Central memory CD8-positive, alpha-beta T cell (primary cell): ENCODE data around the gene DCBLD2.

Experiments
- ATAC-seq: fragments of 150-1000 bp; cut with Tn5 transposase; replicated peaks from 2 replicates; pipeline ENCODE4 v1.10.0; 2022; ENCODE audit warnings: mild to moderate bottlenecking, moderate FRiP score, moderate number of reproducible peaks; ENCODE audit not compliant: poor library complexity, severe bottlenecking; ENCODE audit errors: extremely low read depth
- DNase-seq, 2 donors: peaks; one replicate each; pipeline ENCODE4 v3.0.0; 2021; ENCODE audit warnings: low spot score in 2 of 2
- H3K27ac Mint-ChIP-seq: one replicate; pipeline ENCODE4 v1.8.0; 2022; ENCODE audit warnings: low read depth, mild to moderate bottlenecking, moderate library complexity, mixed read lengths
- H3K27me3 Mint-ChIP-seq: one replicate; pipeline ENCODE4 v1.8.0; 2022; ENCODE audit warnings: mixed read lengths
- H3K36me3 Mint-ChIP-seq: one replicate; pipeline ENCODE4 v1.8.0; 2022; ENCODE audit warnings: mild to moderate bottlenecking, moderate library complexity, mixed read lengths; ENCODE audit not compliant: insufficient read depth
- H3K4me1 Mint-ChIP-seq: one replicate; pipeline ENCODE4 v1.8.0; 2022; ENCODE audit warnings: mixed read lengths
- H3K4me3 Mint-ChIP-seq: one replicate; pipeline ENCODE4 v1.8.0; 2022; ENCODE audit warnings: mild to moderate bottlenecking, moderate library complexity, mixed read lengths
- H3K9me3 Mint-ChIP-seq: one replicate; pipeline ENCODE4 v1.8.0; 2022; ENCODE audit warnings: mixed read lengths

Gene DCBLD2

DNA sequence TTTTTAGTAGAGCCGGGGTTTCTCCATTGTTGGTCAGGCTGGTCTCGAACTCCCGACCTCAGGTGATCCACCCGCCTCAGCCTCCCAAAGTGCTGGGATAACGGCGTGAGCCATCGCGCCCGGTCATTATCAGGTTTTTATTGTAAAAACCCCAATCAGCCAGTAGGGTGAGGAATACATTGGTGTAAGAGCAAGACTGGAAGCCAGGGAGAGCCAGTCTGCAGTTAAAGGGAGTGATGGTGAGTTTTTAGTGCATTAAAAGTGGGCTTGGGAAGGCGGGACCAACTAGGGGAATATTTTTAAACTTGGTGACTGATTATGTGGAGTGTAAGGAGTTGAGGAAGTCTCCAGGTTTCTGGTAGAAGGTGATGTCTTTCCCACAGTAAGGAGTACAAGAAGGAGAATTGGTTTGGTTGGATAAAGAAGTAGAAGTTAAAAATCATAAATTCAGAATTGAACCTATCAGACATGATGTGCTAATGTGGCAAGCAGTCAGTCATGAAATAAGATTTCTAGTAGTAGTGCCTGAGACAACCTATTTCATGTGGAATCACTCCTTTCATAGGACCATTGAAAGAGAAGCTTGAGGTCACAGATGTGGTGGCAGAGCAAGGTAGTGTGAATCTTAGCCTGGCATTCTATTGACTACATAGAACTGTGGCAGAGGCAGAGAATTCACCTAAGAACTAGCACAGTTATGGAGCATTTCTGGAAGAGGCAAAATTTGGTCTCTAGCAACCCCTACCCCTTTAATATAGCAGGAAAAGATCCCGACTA is 2.4 kb upstream of the DCBLD2 start:
- Mint-ChIP-seq H3K9me3 (no peaks in the 10 kb centered on the region), H3K27ac (no peak overlapping the region), H3K4me1 (peaks cover 9% of the 10 kb centered on the region), H3K36me3 (peaks cover 1% of the 10 kb centered on the region), H3K27me3 (peaks cover 46% of the 10 kb centered on the region), H3K4me3 (no peak overlapping the region)
- ATAC-seq (no peak), DNase-seq (no peak)

DNA sequence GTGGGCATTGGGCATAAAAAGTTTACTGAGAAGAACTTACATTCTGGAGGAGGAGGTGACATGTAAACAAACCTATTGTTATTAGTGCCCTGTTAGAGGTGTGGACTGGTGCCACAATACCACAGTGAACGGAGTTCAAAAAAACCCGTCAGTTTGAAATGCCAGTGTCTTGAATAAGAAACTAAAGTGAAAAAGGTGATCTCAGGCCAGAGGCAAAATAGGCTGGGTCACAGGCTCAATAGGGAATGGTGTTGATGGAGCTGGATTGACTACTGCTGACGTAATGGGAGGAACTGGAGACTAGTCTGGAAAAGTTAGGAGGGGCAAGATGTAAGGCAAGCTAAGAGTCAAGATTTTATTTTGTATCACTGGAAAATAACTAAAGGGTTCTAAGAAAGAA is 1.6 kb upstream of the DCBLD2 start:
- no peak overlapping the region for H3K4me3 Mint-ChIP-seq
- H3K36me3 Mint-ChIP-seq = peaks cover 1% of the 10 kb centered on the region
- ATAC-seq (no peak), DNase-seq (no peak)
- H3K9me3 Mint-ChIP-seq = no peaks in the 10 kb centered on the region
- no peak overlapping the region for H3K27ac Mint-ChIP-seq
- H3K4me1 Mint-ChIP-seq = peaks cover 9% of the 10 kb centered on the region
- peaks cover 46% of the 10 kb centered on the region for H3K27me3 Mint-ChIP-seq

DNA sequence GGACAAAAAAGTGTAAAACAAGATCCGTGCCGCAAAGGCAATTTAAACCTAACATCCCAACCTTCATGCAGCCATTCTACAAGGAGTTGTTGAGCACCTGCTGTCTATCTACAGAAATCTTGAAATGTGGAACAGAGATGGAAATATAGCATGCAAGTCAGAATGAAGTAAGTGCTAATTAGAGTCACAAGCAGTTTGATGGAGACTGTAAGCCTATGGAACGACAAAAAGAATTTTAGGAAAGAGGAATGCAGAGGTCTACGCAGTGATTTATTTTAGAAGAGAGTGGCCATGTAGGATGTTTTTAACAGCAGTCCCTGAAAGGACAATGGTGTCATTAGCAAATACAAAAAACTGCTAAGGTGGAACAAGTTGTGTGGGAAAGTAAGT is 851 bp upstream of the DCBLD2 start:
- DNase-seq = no peak
- H3K4me3 Mint-ChIP-seq = peak overlapping the region; percentile 81
- peaks cover 1% of the 10 kb centered on the region for H3K36me3 Mint-ChIP-seq
- peak overlapping the region; percentile 56 for H3K27ac Mint-ChIP-seq
- no peaks in the 10 kb centered on the region for H3K9me3 Mint-ChIP-seq
- peaks cover 46% of the 10 kb centered on the region for H3K27me3 Mint-ChIP-seq
- no peak for ATAC-seq
- H3K4me1 Mint-ChIP-seq = peaks cover 9% of the 10 kb centered on the region

DNA sequence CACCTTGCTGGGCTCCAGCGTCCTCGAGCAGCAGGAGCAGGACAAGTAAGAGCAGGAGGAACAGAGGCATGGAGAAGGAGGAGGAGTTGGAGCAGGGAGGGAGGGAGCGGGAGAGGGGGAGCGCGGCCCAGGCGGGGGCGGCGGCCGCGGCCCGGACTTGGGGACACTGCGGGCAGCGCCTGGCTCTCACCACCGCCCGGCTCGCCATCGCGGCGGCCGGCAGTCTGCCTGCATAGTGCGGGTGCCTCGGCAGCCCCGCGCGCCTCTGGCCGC is 440 bp downstream of the DCBLD2 start:
- no peak overlapping the region for H3K27ac Mint-ChIP-seq
- ATAC-seq = peak; percentile 17
- H3K4me1 Mint-ChIP-seq = peaks cover 9% of the 10 kb centered on the region
- no peaks in the 10 kb centered on the region for H3K9me3 Mint-ChIP-seq
- peak overlapping the region; percentile 81 for H3K4me3 Mint-ChIP-seq
- peaks cover 46% of the 10 kb centered on the region for H3K27me3 Mint-ChIP-seq
- no peak for DNase-seq
- H3K36me3 Mint-ChIP-seq = peaks cover 1% of the 10 kb centered on the region

DNA sequence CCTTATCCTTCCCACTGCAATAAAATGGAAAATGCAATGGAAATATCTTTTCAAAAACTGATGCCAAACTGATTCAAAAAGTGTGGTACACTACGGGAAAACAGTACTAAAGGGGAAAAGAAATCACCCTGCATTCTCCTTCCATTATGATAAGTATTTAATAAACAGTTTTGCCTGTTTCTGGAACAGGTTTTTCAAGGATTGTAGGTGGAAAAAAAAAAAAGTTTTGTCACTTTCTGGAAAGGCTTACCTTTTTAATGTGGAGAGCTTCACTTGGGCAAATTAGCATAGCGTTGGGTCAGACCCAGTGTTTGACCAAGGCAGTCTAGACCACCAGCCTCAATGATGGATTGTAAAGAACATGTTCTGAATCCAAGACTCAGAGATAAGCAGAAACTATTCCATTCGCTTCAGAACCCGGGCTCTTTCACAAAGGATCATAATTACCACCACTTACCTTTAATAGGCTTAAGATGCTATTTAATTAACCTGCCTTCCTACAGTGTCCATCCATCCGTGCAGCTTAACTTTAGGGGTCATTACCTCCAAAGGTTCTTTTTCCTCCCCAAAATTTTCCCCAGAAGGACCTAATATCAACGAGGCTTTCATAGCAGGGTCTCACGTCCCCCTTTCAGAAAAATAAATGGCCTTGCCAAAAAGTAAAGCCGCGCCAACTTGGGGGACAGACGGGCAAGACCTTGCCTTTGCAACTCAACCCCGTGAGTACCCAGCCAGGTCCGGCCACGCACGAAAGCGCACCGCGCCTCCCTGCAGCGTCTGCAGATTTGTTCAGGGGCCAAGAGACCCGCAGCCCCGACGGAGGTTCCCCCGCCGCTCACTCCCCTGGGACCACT is 1.0 kb downstream of the DCBLD2 start:
- Mint-ChIP-seq H3K36me3 (peaks cover 1% of the 10 kb centered on the region), H3K4me1 (peaks cover 9% of the 10 kb centered on the region), H3K9me3 (no peaks in the 10 kb centered on the region), H3K27me3 (peaks cover 46% of the 10 kb centered on the region), H3K27ac (no peak overlapping the region), H3K4me3 (peak overlapping the region; percentile 81)
- DNase-seq (no peak), ATAC-seq (no peak)

DNA sequence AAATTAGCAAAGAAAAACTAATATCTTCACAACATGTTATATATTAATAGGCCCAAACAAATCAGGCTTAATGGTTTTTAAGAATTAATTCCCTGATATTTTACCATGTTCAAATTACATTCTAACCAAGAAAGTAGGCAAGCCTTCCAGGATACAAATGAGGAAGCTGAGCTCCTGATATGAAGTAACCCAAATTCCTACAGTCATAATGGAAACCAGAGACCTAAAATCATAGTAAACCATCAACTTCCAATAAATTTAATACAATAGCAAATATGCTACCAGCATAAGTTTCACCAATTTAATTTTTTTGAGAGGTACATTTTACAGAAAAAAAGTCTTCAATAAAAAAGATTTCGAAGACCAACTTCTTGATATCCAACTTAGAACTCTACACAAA is 3.8 kb downstream of the DCBLD2 start:
- H3K9me3 Mint-ChIP-seq = no peaks in the 10 kb centered on the region
- no peak overlapping the region for H3K4me3 Mint-ChIP-seq
- no peak overlapping the region for H3K27ac Mint-ChIP-seq
- H3K36me3 Mint-ChIP-seq = peaks cover 1% of the 10 kb centered on the region
- peaks cover 9% of the 10 kb centered on the region for H3K4me1 Mint-ChIP-seq
- DNase-seq = no peak
- no peak for ATAC-seq
- peaks cover 22% of the 10 kb centered on the region for H3K27me3 Mint-ChIP-seq

DNA sequence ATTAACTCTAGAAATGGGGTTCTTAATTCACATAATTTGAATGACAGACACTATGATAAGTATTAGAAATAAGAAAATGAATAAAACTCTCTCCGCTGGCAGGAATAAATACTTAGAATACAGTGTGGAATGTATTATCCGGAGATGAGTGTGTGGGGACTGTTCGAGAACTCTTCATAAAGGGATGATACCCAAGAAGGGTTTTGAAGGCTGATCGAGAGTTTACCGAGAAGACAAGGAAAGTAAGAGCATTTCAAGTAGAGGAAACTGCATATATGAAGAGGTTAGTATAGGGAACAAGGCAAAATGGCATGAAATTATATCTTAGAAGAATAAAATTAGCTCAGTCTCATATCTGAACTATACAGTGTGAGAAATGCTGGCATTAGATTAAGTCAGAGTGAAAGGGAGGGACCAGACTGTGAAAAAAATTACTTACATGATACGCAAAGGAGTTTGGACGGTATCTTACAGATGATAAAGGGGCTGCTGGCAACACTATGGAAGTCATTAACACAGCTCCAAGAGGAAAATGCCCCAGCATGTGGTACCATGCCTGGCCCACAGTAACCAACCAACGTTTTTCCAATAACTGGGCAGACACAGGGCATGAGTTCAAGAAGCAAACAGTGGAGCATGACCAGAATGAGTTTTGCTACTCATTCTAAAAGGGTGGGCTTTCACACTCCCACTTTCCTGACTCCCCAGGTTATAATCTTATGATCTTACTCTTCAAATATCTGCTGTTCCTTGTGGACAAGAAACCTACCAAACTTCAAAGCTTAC is 6.5 kb downstream of the DCBLD2 start:
- Mint-ChIP-seq H3K9me3 (no peaks in the 10 kb centered on the region), H3K4me3 (no peak overlapping the region), H3K36me3 (no peaks in the 10 kb centered on the region)

DNA sequence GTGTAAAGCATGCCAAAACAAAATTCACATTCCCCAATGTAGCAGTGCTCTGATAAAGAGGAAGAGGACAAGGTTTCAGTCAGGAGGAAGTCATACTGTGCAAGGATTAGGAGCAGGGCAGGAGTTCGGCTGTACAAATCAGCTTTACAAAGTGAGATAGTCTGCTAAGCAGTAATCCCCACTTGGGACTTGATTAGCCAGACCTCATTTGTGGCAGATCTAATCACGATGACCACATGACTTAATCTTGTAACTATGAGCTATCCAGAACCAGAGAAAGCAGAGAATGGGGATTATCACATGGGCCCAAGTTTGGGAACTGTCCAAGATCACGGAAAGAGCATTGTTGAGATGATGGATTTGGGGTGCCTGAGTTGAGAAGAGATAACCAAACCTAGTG is 7.8 kb downstream of the DCBLD2 start:
- ATAC-seq = no peak
- no peaks in the 10 kb centered on the region for H3K27me3 Mint-ChIP-seq
- H3K4me3 Mint-ChIP-seq = no peak overlapping the region
- H3K27ac Mint-ChIP-seq = no peak overlapping the region
- no peaks in the 10 kb centered on the region for H3K36me3 Mint-ChIP-seq
- no peak for DNase-seq
- no peaks in the 10 kb centered on the region for H3K9me3 Mint-ChIP-seq
- no peaks in the 10 kb centered on the region for H3K4me1 Mint-ChIP-seq

More for the DNA sequence above, 6.5 kb downstream of the DCBLD2 start:
- Mint-ChIP-seq H3K27me3 (peaks cover 7% of the 10 kb centered on the region), H3K4me1 (no peaks in the 10 kb centered on the region), H3K27ac (no peak overlapping the region)
- no peak for DNase-seq
- no peak for ATAC-seq

- no peaks in the 10 kb centered on the region for H3K36me3 Mint-ChIP-seq
- no peak for ATAC-seq
- H3K27me3 Mint-ChIP-seq = no peaks in the 10 kb centered on the region
These were observed 9.2 kb downstream of the DCBLD2 start for GRCh38 chr3:98892263-98892662.

DNA sequence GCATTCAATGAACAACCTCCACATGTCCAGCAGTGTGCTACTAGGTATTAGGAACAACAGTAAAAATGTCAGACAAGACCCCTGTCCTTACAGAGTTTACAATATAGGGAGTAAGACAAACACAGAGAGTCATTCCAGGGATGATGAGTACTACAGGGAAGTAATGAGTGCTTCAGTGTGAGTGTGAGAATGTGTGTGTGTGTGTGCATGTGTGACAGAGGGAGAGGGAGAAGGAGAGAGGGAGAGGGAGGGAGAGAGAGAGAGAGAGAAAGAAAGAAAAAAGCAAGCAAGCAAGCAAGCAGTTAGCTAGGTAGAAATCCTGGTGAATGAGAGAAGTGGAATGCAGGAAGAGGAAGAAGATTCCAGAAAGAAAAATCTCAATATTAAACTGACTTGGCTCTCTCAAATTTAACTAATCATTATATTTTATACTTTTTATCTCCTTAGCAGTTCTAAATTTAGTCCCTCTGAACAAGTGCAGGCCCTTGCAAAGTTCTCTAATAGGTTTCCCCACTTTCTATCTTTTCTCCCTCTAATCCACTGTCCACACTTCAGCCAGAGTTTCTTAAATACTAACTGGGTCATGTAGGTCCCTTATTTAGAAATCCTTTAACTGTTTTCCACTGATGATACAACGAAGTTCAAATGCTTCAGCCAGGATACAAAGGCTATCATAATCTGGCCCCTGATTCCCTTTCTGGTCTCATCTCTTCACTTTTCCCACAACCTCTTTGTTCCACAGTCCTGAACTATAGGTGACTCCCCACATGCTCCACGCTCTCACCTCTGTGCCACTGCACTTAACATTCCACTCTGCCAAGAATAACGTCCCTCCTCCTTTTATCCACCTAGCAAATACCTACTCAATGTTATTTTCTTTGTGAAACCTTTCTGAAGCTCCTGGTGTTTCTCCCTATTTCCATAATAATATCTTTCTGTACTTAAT is 10.3 kb downstream of the DCBLD2 start:
- Mint-ChIP-seq H3K4me1 (no peaks in the 10 kb centered on the region), H3K36me3 (no peaks in the 10 kb centered on the region), H3K9me3 (no peaks in the 10 kb centered on the region), H3K27me3 (no peaks in the 10 kb centered on the region), H3K27ac (no peak overlapping the region), H3K4me3 (no peak overlapping the region)
- no peak for DNase-seq
- no peak for ATAC-seq

More at GRCh38 chr3:98892263-98892662, 9.2 kb downstream of the DCBLD2 start:
- Mint-ChIP-seq H3K4me3 (no peak overlapping the region), H3K4me1 (no peaks in the 10 kb centered on the region), H3K27ac (no peak overlapping the region), H3K9me3 (no peaks in the 10 kb centered on the region)
- DNase-seq = no peak

DNA sequence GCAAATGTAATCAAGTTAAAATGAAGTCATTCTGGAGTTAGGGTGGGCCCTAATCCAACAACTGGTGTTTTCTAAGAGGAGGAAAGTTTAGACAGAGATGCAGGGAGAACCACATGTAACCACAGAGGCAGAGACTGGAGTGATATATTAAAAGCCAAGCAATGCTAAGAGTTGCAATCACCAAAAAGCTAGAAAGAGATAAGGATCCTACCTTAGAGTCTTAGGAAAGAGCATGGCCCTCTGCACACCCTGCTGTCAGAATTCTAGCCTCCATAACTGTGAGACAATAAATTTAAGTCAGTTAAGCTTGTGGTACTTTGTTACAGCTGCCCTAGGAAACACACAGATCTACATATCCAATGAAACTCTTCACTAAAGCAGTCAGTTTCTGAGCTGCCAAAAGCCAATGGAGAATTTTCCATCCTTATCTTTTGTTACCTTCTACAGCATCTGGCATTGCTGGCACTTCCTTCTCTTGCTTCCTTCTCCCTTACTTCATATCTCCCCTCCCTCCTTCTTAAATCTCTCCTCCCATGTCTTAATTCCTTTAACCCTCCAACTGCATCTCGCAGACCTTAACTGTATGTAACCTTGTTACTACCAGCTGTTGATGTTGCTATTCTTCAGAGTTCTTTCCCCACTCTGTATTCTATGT is 11.2 kb downstream of the DCBLD2 start:
- Mint-ChIP-seq H3K36me3 (no peaks in the 10 kb centered on the region), H3K27ac (no peak overlapping the region), H3K4me1 (no peaks in the 10 kb centered on the region), H3K9me3 (no peaks in the 10 kb centered on the region), H3K4me3 (no peak overlapping the region), H3K27me3 (no peaks in the 10 kb centered on the region)
- ATAC-seq (no peak), DNase-seq (no peak)
